K562 (cell line): ENCODE measurements around the gene RAB3GAP2. TPM values are rescaled to one million over a fixed set of nuclear protein-coding genes. Genes with fewer than 3 reads are reported as not detected.

ENCODE experiments used
- ATAC-seq: fragments of 200-7000 bp; cut with Tn5 transposase; 3 replicates; pipeline ENCODE4 v1.9.1; 2020; ENCODE audit warnings: moderate library complexity
- BruUV-seq: library from RNA; stranded (reverse); fragments of 400-500 nt; replicated peaks from 2 replicates; lab custom pipeline; 2021; lab: Mats Ljungman, UMichigan
- CTCF ChIA-PET: fragments of 300-600 bp; formaldehyde crosslinking; extraction: SDS; loops from one replicate; lab custom pipeline; 2021; ENCODE audit warnings: low intra/inter-chr PET ratio; lab: Yijun Ruan, JAX
- POLR2A ChIA-PET: fragments of 300-600, 350-650 bp; sonication (Branson Sonifier 250); formaldehyde crosslinking; extraction: SDS; loops from one replicate; lab custom pipeline; 2021; ENCODE audit warnings: antibody characterized with exemption, inconsistent platforms; lab: Yijun Ruan, JAX
- DNase-seq, 4 experiments: peaks; one replicate each; pipeline versions ENCODE4 v3.0.0 to v3.0.0-alpha.2; 2011 to 2018; ENCODE audit warnings: low spot score in 3 of 4, mixed read lengths in 3 of 4; ENCODE audit errors: extremely low read depth in 1 of 4
- FAIRE-seq: peaks from 2 replicates; lab custom pipeline; 2011; peaks lifted over from hg19 to GRCh38; lab: Jason Lieb, UNC
- H2AFZ ChIP-seq: 2 replicates; pipeline ENCODE4 v1.6.0; 2011; ENCODE audit warnings: low read depth, low read length, control low read depth, inconsistent platforms
- H3K27ac ChIP-seq: fragments of 200-600 bp; 3 replicates; pipeline ENCODE4 v1.8.0; 2011; ENCODE audit warnings: low read depth, mild to moderate bottlenecking, control low read depth, inconsistent platforms, low read length, moderate library complexity, mixed read lengths; ENCODE audit errors: extremely low read depth
- H3K27me3 ChIP-seq, 2 experiments: fragments of 300-600 bp in 1 of 2; 2 replicates in 1 of 2; 3 replicates in 1 of 2; pipeline versions ENCODE4 v1.6.0 to v1.8.0; 2011; ENCODE audit warnings: inconsistent platforms in 2 of 2, low read length in 2 of 2, mild to moderate bottlenecking in 1 of 2, mixed read lengths in 1 of 2, moderate library complexity in 1 of 2; ENCODE audit not compliant: control insufficient read depth in 2 of 2, insufficient read depth in 2 of 2
- H3K36me3 ChIP-seq: fragments of 300-600 bp; 3 replicates; pipeline ENCODE4 v1.8.0; 2011; ENCODE audit warnings: mild to moderate bottlenecking, low read length, inconsistent platforms; ENCODE audit not compliant: control insufficient read depth, insufficient read depth
- H3K4me1 ChIP-seq, 2 experiments: fragments of 200-600 bp in 1 of 2; replicated peaks in 1 of 2; 2 replicates in 1 of 2; 3 replicates in 1 of 2; pipeline versions ENCODE4 v1.5.1 to v1.8.0; 2011; ENCODE audit warnings: inconsistent platforms in 2 of 2, low read length in 2 of 2, mild to moderate bottlenecking in 1 of 2, mixed read lengths in 1 of 2, moderate library complexity in 1 of 2; ENCODE audit not compliant: control insufficient read depth in 2 of 2, insufficient read depth in 2 of 2
- H3K4me2 ChIP-seq: 2 replicates; pipeline ENCODE4 v1.6.1; 2011; ENCODE audit warnings: low read length, control low read depth, inconsistent platforms, mixed read lengths; ENCODE audit not compliant: insufficient read depth
- H3K4me3 ChIP-seq: fragments of 200-600 bp; sonication (generic), shearing (Covaris generic); 2 replicates; pipeline ENCODE4 v1.5.1; 2016; ENCODE audit warnings: control low read depth, inconsistent platforms
- H3K79me2 ChIP-seq: fragments of 200-600 bp; 3 replicates; pipeline ENCODE4 v1.8.0; 2011; ENCODE audit warnings: low read length, inconsistent platforms; ENCODE audit not compliant: control insufficient read depth, insufficient read depth
- H3K9ac ChIP-seq, 2 experiments: 2 replicates each; pipeline versions ENCODE4 v1.6.0 to v1.6.1; 2011; ENCODE audit warnings: low read depth in 2 of 2, low read length in 2 of 2, control low read depth in 1 of 2, inconsistent platforms in 1 of 2, mild to moderate bottlenecking in 1 of 2, mixed read lengths in 1 of 2; ENCODE audit not compliant: insufficient read depth in 1 of 2
- H3K9me1 ChIP-seq: one replicate; pipeline ENCODE4 v1.6.0; 2011; ENCODE audit warnings: inconsistent platforms, mild to moderate bottlenecking, low read length, moderate library complexity; ENCODE audit not compliant: control insufficient read depth, insufficient read depth
- H3K9me3 ChIP-seq: replicated peaks from 2 replicates; pipeline ENCODE4 v1.5.1; 2011; ENCODE audit warnings: low read depth, low read length, inconsistent platforms; ENCODE audit not compliant: control insufficient read depth, insufficient read depth
- H4K20me1 ChIP-seq: replicated peaks from 2 replicates; pipeline ENCODE4 v1.6.1; 2011; ENCODE audit warnings: low read length, inconsistent platforms, mixed read lengths; ENCODE audit not compliant: control insufficient read depth, insufficient read depth
- FOXA3 ChIP-seq, 2 experiments: fragments of 450-650 bp in 1 of 2; sonication (generic) in 1 of 2; formaldehyde crosslinking; IDR thresholded peaks in 1 of 2; conservative IDR thresholded peaks in 1 of 2; 2 replicates each; pipeline versions ENCODE4 v1.4.0 to v1.8.0; 2020 to 2022; ENCODE audit warnings: mild to moderate bottlenecking in 2 of 2, missing genetic modification reagents in 1 of 2
- HLTF ChIP-seq: fragments of 450-650 bp; IDR thresholded peaks from 2 replicates; pipeline ENCODE4 v1.6.1; 2016
- NR0B1 ChIP-seq: fragments of 450-650 bp; IDR thresholded peaks from one replicate; pipeline ENCODE4 v1.6.1; 2018; ENCODE audit warnings: mild to moderate bottlenecking, moderate library complexity; ENCODE audit not compliant: partially characterized antibody
- PKNOX1 ChIP-seq: fragments of 450-650 bp; IDR thresholded peaks from 2 replicates; pipeline ENCODE4 v1.6.1; 2016
- WGBS: fragments of 100-300 bp; shearing (Covaris generic); methylation state at CpG from one replicate; pipeline ENCODE4 v1.1.6; 2016; ENCODE audit warnings: low coverage, mixed read lengths; ENCODE audit not compliant: insufficient coverage; ENCODE audit errors: missing lambda C conversion rate; 5-methylcytosine and 5-hydroxymethylcytosine counted together
- in situ Hi-C: fragments of 300-500 bp; cut with MboI; formaldehyde crosslinking; loops from 4 replicates; pipeline ENCODE4 v1.15.0; 2018; ENCODE audit warnings: inconsistent platforms, mixed read lengths
- intact Hi-C: fragments of 100-400 bp; cut with micrococcal nuclease; formaldehyde crosslinking; loops from 2 replicates; pipeline ENCODE4 v1.14.2; 2022
- polyA plus RNA-seq, 8 experiments: library from polyadenylated mRNA; depleted of rRNA in 4 of 8; stranded (reverse) in 5 of 8; unstranded in 3 of 8; fragments of >200 nt; fragmentation: Nextera tagmentation in 2 of 8; fragmentation: Illumina TruSeq in 1 of 8; extraction: Ambion mirVana in 2 of 8; extraction: Trizol in 1 of 8; gene quantifications; 2 replicates each; pipeline versions ENCODE4 v1.2.1 to v1.2.3, GENCODE V29; 2011 to 2014; ENCODE audit warnings: inconsistent platforms in 1 of 8, missing spikeins in 1 of 8
- total RNA-seq, 7 experiments: library from RNA; depleted of rRNA in 6 of 7; stranded (reverse); fragments of >200 nt in 6 of 7; fragmentation: Illumina TruSeq in 2 of 7; extraction: Trizol in 2 of 7; gene quantifications; 2 replicates each; pipeline versions ENCODE4 v1.2.1 to v1.2.3, GENCODE V29; 2011 to 2021; ENCODE audit warnings: low replicate concordance in 1 of 7

The RAB3GAP2 gene
- total and polyA plus RNA-seq, 9 of the 15 experiments (the other 6 are each of a cell fraction or from before 2014, with no cell fraction given): 14.1 to 69.1 (median 32.2) TPM

GRCh38 chr1:220123066-220123465, 149.2 kb downstream of the RAB3GAP2 start:
- Histone ChIP-seq H3K36me3 (peaks cover 43% of the 10 kb centered on the region), H3K4me1 (peaks cover 0 to 7% of the 10 kb centered on the region in 2 experiments; a peak in 2 of 5 replicates), H3K27ac (no peak overlapping the region), H3K4me2 (no peak overlapping the region), H3K27me3 (no peaks in the 10 kb centered on the region), H3K79me2 (no peaks in the 10 kb centered on the region; the same call in 2 of the 3 replicates), H2AFZ (no peak overlapping the region), H3K9ac (no peak overlapping the region), H3K4me3 (no peak overlapping the region), H3K9me3 (no peaks in the 10 kb centered on the region), H3K9me1 (no peaks in the 10 kb centered on the region), H4K20me1 (0 out of 2 replicates have a peak, but pooled peaks cover 2% of the 10 kb centered on the region)
- DNase-seq (no peak), FAIRE-seq (no peak), ATAC-seq (no peak)
- no TSS peak for BruUV-seq
- ChIA-PET POLR2A (no interaction called here), CTCF (interaction anchor here (0.6 kb wide), 2 partner anchors 246 to 247 kb away, joined by 3 read pairs; no protein-coding TSS in a partner anchor)
- TF ChIP-seq NR0B1: no peak
- no peak for TF ChIP-seq HLTF
- in situ Hi-C loops: no loop called here
- intact Hi-C loops: no loop called here

GRCh38 chr1:220121791-220122530, 150.3 kb downstream of the RAB3GAP2 start:
- FAIRE-seq (no peak), ATAC-seq (peak; percentile 41; the same call in 2 of the 3 replicates), DNase-seq (peak in 1 of 4 experiments; percentile 9)
- no peaks in the 10 kb centered on the region; the same call in 2 of the 3 replicates for H3K79me2 ChIP-seq
- ChIA-PET POLR2A (interaction anchor here (0.6 kb wide), 1 partner anchor 125 kb away, joined by 3 read pairs; no protein-coding TSS in a partner anchor), CTCF (no interaction called here)
- in situ Hi-C loops: no loop called here
- no peak overlapping the region for H3K9ac ChIP-seq
- no peaks in the 10 kb centered on the region for H3K9me1 ChIP-seq
- no TSS peak for BruUV-seq
- H3K27ac ChIP-seq: no peak overlapping the region
- no peak overlapping the region for H3K4me3 ChIP-seq
- peaks cover 0 to 7% of the 10 kb centered on the region in 2 experiments; a peak in 2 of 5 replicates for H3K4me1 ChIP-seq
- no peaks in the 10 kb centered on the region for H3K9me3 ChIP-seq
- no peaks in the 10 kb centered on the region for H3K27me3 ChIP-seq
- peaks cover 41% of the 10 kb centered on the region for H3K36me3 ChIP-seq
- intact Hi-C loops: no loop called here
- H3K4me2 ChIP-seq: no peak overlapping the region
- 0 out of 2 replicates have a peak, but pooled peaks cover 4% of the 10 kb centered on the region for H4K20me1 ChIP-seq
- no peak overlapping the region for H2AFZ ChIP-seq
- WGBS: 89% methylated on average over 8 of the region's 8 CpGs
- TF ChIP-seq PKNOX1 (peak; percentile 79), FOXA3 (CRISPR knock-in tag; conservative IDR thresholded peaks at IDR 0.05 in 1 of 2, IDR thresholded peaks at IDR 0.05 in 1 of 2) (0 out of 4 replicates have a peak, but pooled peaks of 1 of the 2 experiments have one; percentile 18)
